Adipocyte (in vitro differentiated cells): ENCODE data around the gene QSOX2.

Experiments used
- DNase-seq: peaks from one replicate; pipeline ENCODE4 v3.0.0-alpha.2; 2015; ENCODE audit warnings: low read depth
- H3K27me3 ChIP-seq: replicated peaks from 2 replicates; pipeline ENCODE4 v1.7.0; 2013; ENCODE audit warnings: mild to moderate bottlenecking, low read length, moderate library complexity; ENCODE audit not compliant: control insufficient read depth, insufficient read depth
- H3K36me3 ChIP-seq: 2 replicates; pipeline ENCODE4 v1.7.0; 2013; ENCODE audit warnings: low read length, mild to moderate bottlenecking, moderate library complexity; ENCODE audit not compliant: control insufficient read depth, insufficient read depth, severe bottlenecking
- H3K4me1 ChIP-seq: 2 replicates; pipeline ENCODE4 v1.7.0; 2013; ENCODE audit warnings: mild to moderate bottlenecking, low read length, moderate library complexity; ENCODE audit not compliant: control insufficient read depth, insufficient read depth
- H3K4me3 ChIP-seq: 2 replicates; pipeline ENCODE4 v1.7.0; 2013; ENCODE audit warnings: mild to moderate bottlenecking, low read length, moderate library complexity
- H3K9ac ChIP-seq: 2 replicates; pipeline ENCODE4 v1.7.0; 2013; ENCODE audit warnings: mild to moderate bottlenecking, low read length, moderate library complexity
- H3K9me3 ChIP-seq: 2 replicates; pipeline ENCODE4 v1.7.0; 2013; ENCODE audit warnings: mild to moderate bottlenecking, low read length, moderate library complexity; ENCODE audit not compliant: control insufficient read depth

Gene QSOX2

GRCh38 chr9:136253246-136254130 lies 7.9 kb upstream of the QSOX2 start:
- H3K36me3 ChIP-seq, result no peaks in the 10 kb centered on the region
- peaks cover 29% of the 10 kb centered on the region for H3K27me3 ChIP-seq
- no peak overlapping the region for H3K4me3 ChIP-seq
- H3K9ac ChIP-seq, result no peak overlapping the region
- H3K4me1 ChIP-seq, result peaks cover 14% of the 10 kb centered on the region
- H3K9me3 ChIP-seq, result no peaks in the 10 kb centered on the region
- DNase-seq, result no peak

GRCh38 chr9:136252846-136253245 lies 7.2 kb upstream of the QSOX2 start:
- H3K9me3 ChIP-seq, result no peaks in the 10 kb centered on the region
- H3K27me3 ChIP-seq, result peaks cover 32% of the 10 kb centered on the region
- no peaks in the 10 kb centered on the region for H3K36me3 ChIP-seq
- H3K4me3 ChIP-seq, result no peak overlapping the region
- no peak for DNase-seq
- H3K9ac ChIP-seq, result no peak overlapping the region
- H3K4me1 ChIP-seq, result peaks cover 14% of the 10 kb centered on the region

DNA sequence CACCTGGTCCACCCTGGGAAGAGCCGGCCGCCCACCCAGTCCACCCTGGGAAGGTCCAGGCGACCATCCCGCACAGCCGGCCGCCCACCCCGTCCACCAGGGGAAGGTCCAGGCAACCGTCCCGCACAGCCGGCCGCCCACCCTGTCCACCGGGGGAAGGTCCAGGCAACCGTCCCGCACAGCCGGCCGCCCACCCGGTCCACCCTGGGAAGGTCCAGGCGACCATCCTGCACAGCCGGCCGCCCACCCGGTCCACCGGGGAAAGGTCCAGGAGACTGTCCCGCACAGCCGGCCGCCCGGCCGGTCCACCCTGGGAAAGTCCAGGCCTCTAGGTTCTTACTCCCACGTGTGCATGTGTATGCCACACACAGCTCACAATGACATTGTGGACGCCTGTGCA lies 6.7 kb upstream of the QSOX2 start:
- peaks cover 14% of the 10 kb centered on the region for H3K4me1 ChIP-seq
- DNase-seq, result no peak
- H3K27me3 ChIP-seq, result peaks cover 38% of the 10 kb centered on the region
- no peak overlapping the region for H3K4me3 ChIP-seq
- no peaks in the 10 kb centered on the region for H3K9me3 ChIP-seq
- H3K9ac ChIP-seq, result no peak overlapping the region
- no peaks in the 10 kb centered on the region for H3K36me3 ChIP-seq

GRCh38 chr9:136251264-136252115 lies 5.9 kb upstream of the QSOX2 start:
- no peaks in the 10 kb centered on the region for H3K9me3 ChIP-seq
- peaks cover 46% of the 10 kb centered on the region for H3K27me3 ChIP-seq
- H3K9ac ChIP-seq, result no peak overlapping the region
- H3K4me3 ChIP-seq, result no peak overlapping the region
- H3K4me1 ChIP-seq, result peaks cover 14% of the 10 kb centered on the region
- DNase-seq, result no peak
- H3K36me3 ChIP-seq, result no peaks in the 10 kb centered on the region

DNA sequence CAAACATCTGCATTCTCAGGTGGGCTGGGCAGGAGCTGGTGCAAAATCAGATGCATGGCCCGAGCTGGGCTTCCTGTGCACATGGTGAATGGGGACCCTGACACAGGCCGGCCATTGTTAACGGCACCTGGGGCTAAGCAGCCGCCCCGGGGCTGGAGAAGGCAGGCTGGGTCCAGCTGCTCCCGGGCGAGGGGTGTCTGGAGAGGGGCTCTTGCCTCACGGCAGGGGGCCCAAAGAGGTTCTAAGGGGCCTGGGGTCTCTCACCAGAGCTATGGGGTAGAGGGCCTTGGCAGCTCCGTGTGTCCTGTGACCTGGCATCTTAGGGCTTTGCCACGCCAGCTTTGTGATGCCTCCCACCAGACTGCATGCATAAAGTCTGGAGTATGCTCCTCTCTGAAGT lies 5.1 kb upstream of the QSOX2 start:
- Histone ChIP-seq H3K9ac (no peak overlapping the region), H3K4me3 (no peak overlapping the region), H3K9me3 (no peaks in the 10 kb centered on the region), H3K36me3 (no peaks in the 10 kb centered on the region), H3K4me1 (peaks cover 16% of the 10 kb centered on the region), H3K27me3 (peaks cover 47% of the 10 kb centered on the region)
- DNase-seq, result no peak

- Histone ChIP-seq H3K4me1 (peaks cover 11% of the 10 kb centered on the region), H3K9me3 (no peaks in the 10 kb centered on the region), H3K9ac (no peak overlapping the region), H3K36me3 (no peaks in the 10 kb centered on the region), H3K4me3 (no peak overlapping the region), H3K27me3 (peaks cover 47% of the 10 kb centered on the region)
- peak; percentile 29 for DNase-seq
These were observed 4.4 kb upstream of the QSOX2 start for GRCh38 chr9:136249877-136250559.

- no peaks in the 10 kb centered on the region for H3K36me3 ChIP-seq
- H3K9ac ChIP-seq, result no peak overlapping the region
- peaks cover 11% of the 10 kb centered on the region for H3K4me1 ChIP-seq
- peaks cover 47% of the 10 kb centered on the region for H3K27me3 ChIP-seq
- H3K9me3 ChIP-seq, result no peaks in the 10 kb centered on the region
- no peak overlapping the region for H3K4me3 ChIP-seq
- no peak for DNase-seq
These were observed 3.6 kb upstream of the QSOX2 start for GRCh38 chr9:136248951-136249876.

- H3K9me3 ChIP-seq, result no peaks in the 10 kb centered on the region
- peaks cover 14% of the 10 kb centered on the region for H3K4me1 ChIP-seq
- peaks cover 47% of the 10 kb centered on the region for H3K27me3 ChIP-seq
- H3K4me3 ChIP-seq, result no peak overlapping the region
- H3K9ac ChIP-seq, result no peak overlapping the region
- no peak for DNase-seq
- H3K36me3 ChIP-seq, result no peaks in the 10 kb centered on the region
These were observed 2.5 kb upstream of the QSOX2 start for GRCh38 chr9:136247947-136248637.

DNA sequence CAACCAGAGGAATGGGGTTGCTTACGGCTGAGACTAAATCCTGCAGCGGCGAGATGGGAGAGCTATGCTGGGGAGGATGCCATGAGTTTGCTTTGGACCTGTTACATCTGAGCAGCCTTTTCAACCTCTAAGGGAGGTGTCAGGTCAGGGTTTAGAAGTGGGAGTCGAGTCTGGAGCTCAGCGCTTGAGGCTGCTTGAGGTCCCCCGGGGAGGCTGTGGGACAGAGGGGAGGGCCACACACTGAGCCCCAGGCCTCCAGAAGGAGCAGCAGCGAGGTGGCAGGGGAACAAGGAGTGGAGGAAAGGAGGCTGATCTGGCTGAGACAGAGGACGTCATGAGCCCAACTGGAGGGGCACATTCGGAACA lies 1.9 kb upstream of the QSOX2 start:
- DNase-seq, result no peak
- H3K27me3 ChIP-seq, result peaks cover 47% of the 10 kb centered on the region
- no peaks in the 10 kb centered on the region for H3K9me3 ChIP-seq
- H3K4me1 ChIP-seq, result peaks cover 14% of the 10 kb centered on the region
- no peak overlapping the region for H3K4me3 ChIP-seq
- H3K9ac ChIP-seq, result no peak overlapping the region
- H3K36me3 ChIP-seq, result no peaks in the 10 kb centered on the region
